ENCODE measurements around the gene CDHR3. TPM values are rescaled to one million over a fixed set of nuclear protein-coding genes. Genes with fewer than 3 reads are reported as not detected.
A peak's percentile ranks its signal among the peaks of the same experiment; 100 is the strongest.

The CDHR3 gene
- total and polyA plus RNA-seq, 9 of the 15 experiments (the other 6 are each of a cell fraction or from before 2014, with no cell fraction given): 0.03 to 0.66 (median 0.24) TPM; not detected in 1

GRCh38 chr7:106071356-106071998 is 108.4 kb downstream of the CDHR3 start (continued):
- no peak for TF ChIP-seq RREB1 (CRISPR knock-in tag; IDR thresholded peaks at IDR 0.05)
- no peak for TF ChIP-seq MITF (IDR thresholded peaks at IDR 0.05)
- TF ChIP-seq TAF7 (tag; IDR thresholded peaks at IDR 0.05): 0 out of 2 replicates have a peak, but pooled peaks have one; percentile 18
- no peak for TF ChIP-seq ZBTB7A (IDR thresholded peaks at IDR 0.05; ENCODE audit: borderline replicate concordance, control insufficient read depth, low read depth, low read length)
- no peak for TF ChIP-seq MCM2 (IDR thresholded peaks at IDR 0.05; ENCODE audit: low read depth)
- 0 out of 2 replicates have a peak, but pooled peaks have one; percentile 4 for TF ChIP-seq ESRRA (IDR thresholded peaks at IDR 0.05; ENCODE audit: borderline replicate concordance, low read depth)
- no peak for TF ChIP-seq NCOA1 (IDR thresholded peaks at IDR 0.05; ENCODE audit: low read depth)
- TF ChIP-seq SPI1 (IDR thresholded peaks at IDR 0.05; ENCODE audit: borderline replicate concordance, low read depth, low read length): peak; percentile 29; the same call in 1 of the 2 replicates
- no peak for TF ChIP-seq PHF8 (IDR thresholded peaks at IDR 0.05; ENCODE audit: borderline replicate concordance, low read length)
- TF ChIP-seq RBM14 (IDR thresholded peaks at IDR 0.05; ENCODE audit: borderline replicate concordance, insufficient read depth, low read depth, low read length): no peak
- peak; percentile 77 for TF ChIP-seq ELF2 (CRISPR knock-in tag; IDR thresholded peaks at IDR 0.05)
- no peak for TF ChIP-seq CREBBP (IDR thresholded peaks at IDR 0.05; ENCODE audit: low read depth, low read length)
- no peak for TF ChIP-seq POLR2AphosphoS2 (IDR thresholded peaks at IDR 0.05; ENCODE audit: low read length)
- no peak for TF ChIP-seq HNRNPH1 (optimal IDR thresholded peaks at IDR 0.05; ENCODE audit: low read depth, low read length)
- TF ChIP-seq ELF4 (CRISPR knock-in tag; IDR thresholded peaks at IDR 0.05): no peak
- TF ChIP-seq DNMT1 (IDR thresholded peaks at IDR 0.05): no peak
- 0 out of 2 replicates have a peak, but pooled peaks have one; percentile 28 for TF ChIP-seq KLF10 (CRISPR knock-in tag; IDR thresholded peaks at IDR 0.05)
- TF ChIP-seq ZNF134 (CRISPR knock-in tag; conservative IDR thresholded peaks at IDR 0.05): 0 out of 2 replicates have a peak, but pooled peaks have one; percentile 5
- TF ChIP-seq ZNF583 (CRISPR knock-in tag; IDR thresholded peaks at IDR 0.05): 0 out of 2 replicates have a peak, but pooled peaks have one; percentile 3
- TF ChIP-seq TBL1XR1 (IDR thresholded peaks at IDR 0.05; ENCODE audit: low read length in 2 of 2): no peak
- TF ChIP-seq ZNF436 (CRISPR knock-in tag; IDR thresholded peaks at IDR 0.05): no peak
- TF ChIP-seq POLR2A (conservative IDR thresholded peaks at IDR 0.05): no peak
- no peak for TF ChIP-seq ETV5 (CRISPR knock-in tag; IDR thresholded peaks at IDR 0.05; ENCODE audit: low read depth)
- TF ChIP-seq CGGBP1 (CRISPR knock-in tag; IDR thresholded peaks at IDR 0.05): no peak

All from K562 (cell line).